ENCODE results near the gene HEXB.
"Not testable (repeated sequence)": the region's sequence is repeated elsewhere in the genome, so short reads cannot be mapped to it uniquely, and the experiment has no call there.

The HEXB gene

GRCh38 chr5:74725331-74725730, 40.3 kb downstream of the HEXB start:
- TF ChIP-seq, protein P1, sequence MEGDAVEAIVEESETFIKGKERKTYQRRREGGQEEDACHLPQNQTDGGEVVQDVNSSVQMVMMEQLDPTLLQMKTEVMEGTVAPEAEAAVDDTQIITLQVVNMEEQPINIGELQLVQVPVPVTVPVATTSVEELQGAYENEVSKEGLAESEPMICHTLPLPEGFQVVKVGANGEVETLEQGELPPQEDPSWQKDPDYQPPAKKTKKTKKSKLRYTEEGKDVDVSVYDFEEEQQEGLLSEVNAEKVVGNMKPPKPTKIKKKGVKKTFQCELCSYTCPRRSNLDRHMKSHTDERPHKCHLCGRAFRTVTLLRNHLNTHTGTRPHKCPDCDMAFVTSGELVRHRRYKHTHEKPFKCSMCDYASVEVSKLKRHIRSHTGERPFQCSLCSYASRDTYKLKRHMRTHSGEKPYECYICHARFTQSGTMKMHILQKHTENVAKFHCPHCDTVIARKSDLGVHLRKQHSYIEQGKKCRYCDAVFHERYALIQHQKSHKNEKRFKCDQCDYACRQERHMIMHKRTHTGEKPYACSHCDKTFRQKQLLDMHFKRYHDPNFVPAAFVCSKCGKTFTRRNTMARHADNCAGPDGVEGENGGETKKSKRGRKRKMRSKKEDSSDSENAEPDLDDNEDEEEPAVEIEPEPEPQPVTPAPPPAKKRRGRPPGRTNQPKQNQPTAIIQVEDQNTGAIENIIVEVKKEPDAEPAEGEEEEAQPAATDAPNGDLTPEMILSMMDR (conservative IDR thresholded peaks at IDR 0.05; ENCODE audit: control insufficient read depth, insufficient read depth, low read depth, low read length), result no peak
- DNase-seq (ENCODE audit: low read depth), result no peak
- no peak overlapping the region for H3K4me3 ChIP-seq (ENCODE audit: control insufficient read depth, low read depth, low read length)

DNA sequence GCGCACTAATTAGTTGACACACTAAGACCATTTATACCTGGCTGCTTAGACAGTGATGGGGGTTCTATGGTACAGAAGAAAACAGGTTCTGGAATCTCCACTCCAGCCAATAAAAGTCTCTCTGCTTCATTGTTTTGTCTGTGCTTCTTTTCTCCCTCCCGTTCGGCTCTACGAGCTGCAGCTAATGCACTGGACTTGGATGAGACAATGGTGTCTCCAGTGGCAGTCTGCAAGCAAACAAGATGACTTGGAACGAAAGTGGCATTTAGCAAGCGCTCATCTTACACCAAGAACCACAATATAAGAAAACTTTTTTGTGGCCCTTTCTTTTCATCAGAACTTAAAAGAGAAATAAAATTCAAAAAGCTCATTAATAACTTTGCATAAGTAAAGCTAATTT, 51.7 kb downstream of the HEXB start:
- TF ChIP-seq, protein P1 (conservative IDR thresholded peaks at IDR 0.05; ENCODE audit: control insufficient read depth, insufficient read depth, low read depth, low read length), result no peak
- no peak for DNase-seq (ENCODE audit: low read depth)
- H3K4me3 ChIP-seq (ENCODE audit: control insufficient read depth, low read depth, low read length), result no peak overlapping the region

DNA sequence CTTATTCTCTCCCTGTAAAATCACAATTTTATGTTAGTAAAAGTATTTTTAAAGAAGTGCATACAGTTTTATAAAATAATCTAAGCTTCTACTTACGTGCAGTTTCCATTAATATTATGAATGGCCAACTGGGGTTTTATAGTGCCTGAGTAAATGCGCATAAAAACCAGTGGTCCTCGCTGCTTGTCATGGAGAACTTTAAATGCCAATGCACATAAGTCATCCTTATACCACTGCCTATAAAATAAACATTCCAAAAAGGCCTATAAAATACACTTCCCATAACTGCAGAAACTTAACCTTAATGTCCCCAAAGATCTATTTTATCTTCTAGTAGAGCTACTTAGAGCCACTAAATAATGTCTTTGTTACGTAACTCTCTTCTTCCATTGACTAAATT, 53.4 kb downstream of the HEXB start:
- no peak for DNase-seq (ENCODE audit: low read depth)
- no peak overlapping the region for H3K4me3 ChIP-seq (ENCODE audit: control insufficient read depth, low read depth, low read length)
- TF ChIP-seq, protein P1 (conservative IDR thresholded peaks at IDR 0.05; ENCODE audit: control insufficient read depth, insufficient read depth, low read depth, low read length), result no peak

GRCh38 chr5:74748742-74749141, 63.7 kb downstream of the HEXB start:
- not testable (repeated sequence) for DNase-seq (ENCODE audit: low read depth); H3K4me3 ChIP-seq (ENCODE audit: control insufficient read depth, low read depth, low read length)

DNA sequence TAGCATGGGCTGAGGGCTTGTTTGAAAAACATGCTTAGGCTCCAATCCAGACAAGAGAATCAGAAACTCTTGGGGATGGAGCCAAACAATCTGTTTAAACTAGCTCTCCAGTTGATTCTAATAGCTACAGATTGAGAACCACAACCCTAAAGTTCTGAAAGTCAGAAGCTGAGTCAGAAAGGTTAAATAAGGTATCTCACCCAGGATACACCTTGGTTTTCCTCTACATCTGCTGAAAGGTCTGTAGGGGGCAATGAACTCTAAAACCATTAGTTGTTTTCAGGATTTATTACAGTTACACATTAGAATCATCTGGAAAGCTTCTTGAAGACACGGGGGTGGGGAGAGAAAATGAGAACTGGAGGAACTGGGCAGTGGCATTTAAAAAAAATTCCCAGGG, 76.2 kb downstream of the HEXB start:
- no peak overlapping the region for H3K4me3 ChIP-seq (ENCODE audit: control insufficient read depth, low read depth, low read length)
- no peak for DNase-seq (ENCODE audit: low read depth)
- TF ChIP-seq, protein P1 (conservative IDR thresholded peaks at IDR 0.05; ENCODE audit: control insufficient read depth, insufficient read depth, low read depth, low read length), result no peak

- TF ChIP-seq, protein P1 (conservative IDR thresholded peaks at IDR 0.05; ENCODE audit: control insufficient read depth, insufficient read depth, low read depth, low read length), result no peak
- peak; percentile 70 for DNase-seq (ENCODE audit: low read depth)
- H3K4me3 ChIP-seq (ENCODE audit: control insufficient read depth, low read depth, low read length), result no peak overlapping the region
Measured at GRCh38 chr5:74762599-74762998, 77.6 kb downstream of the HEXB start.

DNA sequence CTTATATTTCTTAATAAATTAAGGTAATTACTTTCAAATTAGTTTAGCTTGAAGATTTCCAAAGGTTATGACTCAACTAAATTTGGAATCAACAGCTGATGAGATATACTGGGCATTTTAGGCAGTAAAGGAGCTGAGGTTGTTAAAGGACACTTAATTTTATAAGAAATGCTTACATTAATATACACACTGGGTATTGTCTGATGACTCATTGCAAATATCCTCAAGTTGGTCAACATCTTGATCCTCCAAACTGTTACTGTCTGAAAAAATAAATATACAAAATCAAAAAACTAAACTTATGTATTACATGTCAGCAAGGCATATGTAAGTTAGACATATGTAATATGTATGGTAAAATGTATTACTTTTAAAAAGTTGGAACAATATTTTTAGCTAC, 78.5 kb downstream of the HEXB start:
- TF ChIP-seq, protein P1 (conservative IDR thresholded peaks at IDR 0.05; ENCODE audit: control insufficient read depth, insufficient read depth, low read depth, low read length), result no peak
- no peak overlapping the region for H3K4me3 ChIP-seq (ENCODE audit: control insufficient read depth, low read depth, low read length)
- DNase-seq (ENCODE audit: low read depth), result peak; percentile 16
